GM21367 (cell line): ENCODE results near the gene ATF6B.
"Not testable (repeated sequence)": the region's sequence is repeated elsewhere in the genome, so short reads cannot be mapped to it uniquely, and the experiment has no call there.

Experiments
- ATAC-seq: cut with Tn5 transposase; IDR thresholded peaks from one replicate; pipeline ENCODE4 v1.9.1; 2021; ENCODE audit not compliant: unreplicated experiment

ATF6B gene

DNA sequence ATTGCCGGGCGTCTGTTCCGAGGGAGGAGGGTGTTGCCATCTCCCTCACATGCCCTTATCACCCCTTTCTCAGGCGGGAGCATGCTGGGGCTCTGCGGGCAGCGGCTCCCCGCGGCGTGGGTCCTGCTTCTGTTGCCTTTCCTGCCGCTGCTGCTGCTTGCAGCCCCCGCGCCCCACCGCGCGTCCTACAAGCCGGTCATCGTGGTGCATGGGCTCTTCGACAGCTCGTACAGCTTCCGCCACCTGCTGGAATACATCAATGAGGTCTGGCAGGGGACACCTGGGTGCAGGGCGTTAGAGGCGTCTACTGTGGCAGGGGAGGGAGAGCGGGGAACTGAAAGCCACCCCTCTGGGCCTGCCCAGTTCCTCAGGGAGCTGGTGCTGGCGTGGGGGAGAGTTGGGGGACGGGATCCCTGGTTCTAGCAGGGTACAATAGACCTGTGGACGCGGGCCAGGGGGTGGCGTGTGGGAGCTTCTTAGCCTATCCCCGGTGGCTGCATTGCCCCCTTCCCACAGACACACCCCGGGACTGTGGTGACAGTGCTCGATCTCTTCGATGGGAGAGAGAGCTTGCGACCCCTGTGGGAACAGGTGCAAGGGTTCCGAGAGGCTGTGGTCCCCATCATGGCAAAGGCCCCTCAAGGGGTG lies 26.6 kb upstream of the ATF6B start:
- no peak for ATAC-seq

DNA sequence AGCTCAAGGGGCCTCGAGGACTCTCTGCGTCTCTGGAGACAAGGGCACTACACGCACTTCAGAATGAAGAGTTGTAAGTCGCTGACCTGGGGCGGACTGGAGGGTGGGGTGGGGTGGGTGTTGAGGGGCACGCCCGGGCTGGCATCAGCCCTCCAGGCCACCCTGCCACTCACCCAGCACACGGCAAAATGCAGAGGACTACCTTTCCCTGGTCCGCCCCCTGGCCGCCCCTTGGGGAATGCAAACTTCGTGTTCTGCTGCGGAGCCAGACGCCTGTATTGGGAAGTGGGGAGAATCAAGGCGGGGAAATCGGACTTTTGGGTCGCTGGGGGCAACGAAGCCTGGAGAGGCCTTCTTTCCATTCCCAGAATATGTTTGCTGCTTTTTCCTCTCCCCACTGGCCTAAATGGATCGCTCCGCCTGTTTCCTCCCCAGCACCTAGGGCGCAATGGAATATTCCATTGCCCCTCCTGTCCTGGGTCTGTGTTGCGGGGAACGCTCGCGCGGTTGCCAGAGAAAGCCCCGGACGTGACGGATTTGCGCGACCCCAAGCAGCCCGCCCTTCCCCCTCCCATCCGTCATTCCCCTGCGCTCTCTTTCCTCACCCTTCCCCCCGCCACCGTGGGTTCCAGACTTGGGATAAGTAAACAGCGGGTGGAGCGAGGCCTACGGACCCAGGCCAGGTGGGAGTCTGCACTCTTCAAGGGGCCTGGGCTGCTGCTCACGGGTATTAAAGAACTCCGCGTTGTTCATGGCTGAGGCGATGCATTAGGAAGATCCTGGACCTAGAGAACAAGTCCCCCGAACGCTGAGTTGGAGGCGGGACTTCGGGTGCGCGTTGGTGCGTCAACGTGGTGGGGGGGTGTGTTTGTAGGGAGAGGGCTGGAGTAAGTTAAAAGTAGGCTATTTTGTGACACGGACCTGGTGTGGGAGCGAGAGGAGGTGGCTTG lies 25.8 kb upstream of the ATF6B start, which contains the start of gene PPT2:
Gene PPT2 (plus strand): TSS at position 578 of the 950 bp plus-strand sequence. CDS start 454 bp downstream, outside the sequence.
- ATAC-seq, result no peak

GRCh38 chr6:32152769-32153563 lies 24.9 kb upstream of the ATF6B start:
- no peak for ATAC-seq

DNA sequence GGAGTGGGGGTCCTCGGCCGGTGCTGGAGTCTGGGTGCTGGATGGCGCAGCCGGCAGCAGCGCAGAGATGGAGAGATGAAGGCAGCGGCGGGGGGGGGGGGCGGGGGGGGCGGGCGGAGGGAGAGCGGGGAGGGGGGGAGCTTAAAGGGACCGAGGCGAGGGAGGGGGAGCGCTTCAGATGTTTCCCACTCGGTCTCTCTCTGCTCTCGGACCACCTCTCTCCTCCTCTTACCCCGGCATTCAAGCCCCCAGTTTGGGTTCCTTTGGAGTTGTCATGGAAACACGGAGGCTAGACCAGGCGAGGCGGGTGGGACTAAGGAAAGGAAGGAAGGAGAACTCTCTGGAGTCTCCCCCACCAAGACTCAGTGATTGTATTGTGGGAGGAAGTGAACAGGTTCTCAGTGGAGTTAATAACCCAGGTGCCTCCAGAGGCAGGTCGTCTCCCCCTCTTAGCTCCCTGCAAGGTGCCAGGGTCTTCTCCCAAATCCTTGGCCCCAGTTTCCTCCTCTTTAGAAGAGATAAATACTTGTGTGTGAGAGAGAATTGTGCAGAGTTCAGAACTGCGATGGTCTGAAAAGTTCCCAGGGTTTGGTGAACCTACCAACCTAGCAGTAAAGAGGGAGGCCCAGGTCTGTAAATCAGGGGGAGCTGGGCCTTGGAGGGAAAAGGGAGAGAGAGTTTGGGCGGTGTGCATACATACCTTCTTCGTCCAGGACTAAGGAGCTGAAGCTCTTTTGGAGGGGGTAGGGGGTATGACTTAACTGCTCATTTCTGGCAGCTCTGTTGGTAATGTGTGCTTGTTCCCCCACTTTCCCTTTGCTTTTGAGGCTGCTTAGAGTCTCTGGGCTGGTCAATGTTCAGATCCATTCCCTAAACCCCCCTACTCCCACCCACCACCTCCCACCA lies 24.1 kb upstream of the ATF6B start, which contains the start of gene PRRT1:
Gene PRRT1 (minus strand): TSS at position 77 of the 906 bp plus-strand sequence. CDS start 112 bp downstream, outside the sequence.
- ATAC-seq, result no peak

- no peak for ATAC-seq
These were observed 23.3 kb upstream of the ATF6B start for GRCh38 chr6:32151181-32151862.

DNA sequence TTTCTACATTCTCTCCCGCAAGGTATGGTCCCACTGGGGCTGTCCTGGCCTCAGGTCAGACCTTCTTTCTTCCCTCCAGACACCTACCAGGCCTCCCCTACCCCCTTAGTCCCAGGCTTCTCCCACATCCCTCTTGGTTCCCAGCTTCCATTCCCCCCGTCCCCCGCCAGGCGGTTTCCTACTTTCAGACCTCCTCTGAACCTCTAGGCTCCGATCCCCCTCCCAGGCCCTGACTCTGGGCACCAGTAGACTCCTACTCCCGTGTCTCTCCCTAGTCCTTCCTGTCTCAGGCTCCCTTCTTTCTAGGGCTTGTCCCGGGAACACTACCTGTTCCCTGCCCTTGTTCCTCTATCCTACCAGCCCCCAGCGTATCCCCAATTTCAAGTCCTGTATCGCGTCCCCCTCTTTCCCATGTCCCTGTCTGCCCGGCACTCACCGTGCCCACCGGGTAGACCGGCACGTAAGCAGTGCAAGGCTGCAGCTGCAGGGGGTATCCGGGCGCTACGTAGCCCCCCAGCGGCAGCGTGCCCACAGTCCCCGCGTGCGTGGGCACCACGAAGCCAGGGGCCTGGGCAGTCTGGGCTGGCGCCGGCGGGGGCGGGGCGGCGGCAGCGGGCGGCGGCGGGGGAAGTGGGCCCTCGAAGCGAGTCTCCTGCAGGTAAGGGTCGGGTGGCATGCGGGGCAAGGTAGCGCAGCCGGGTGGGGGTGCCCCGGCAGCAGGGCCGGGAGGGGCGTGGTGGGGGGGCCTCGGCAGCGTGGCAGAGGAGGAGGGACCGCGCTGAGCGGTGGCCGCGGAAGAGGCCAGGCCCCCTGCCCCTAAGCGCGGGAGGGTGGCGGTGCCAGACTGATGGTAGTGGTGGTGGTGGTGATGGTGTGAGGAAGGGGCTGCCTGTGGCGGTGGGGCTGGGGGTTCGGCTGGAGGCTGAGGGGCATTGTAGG lies 22.2 kb upstream of the ATF6B start:
- ATAC-seq, result no peak

- ATAC-seq, result no peak
These were observed 21.2 kb upstream of the ATF6B start for GRCh38 chr6:32149092-32149755.

DNA sequence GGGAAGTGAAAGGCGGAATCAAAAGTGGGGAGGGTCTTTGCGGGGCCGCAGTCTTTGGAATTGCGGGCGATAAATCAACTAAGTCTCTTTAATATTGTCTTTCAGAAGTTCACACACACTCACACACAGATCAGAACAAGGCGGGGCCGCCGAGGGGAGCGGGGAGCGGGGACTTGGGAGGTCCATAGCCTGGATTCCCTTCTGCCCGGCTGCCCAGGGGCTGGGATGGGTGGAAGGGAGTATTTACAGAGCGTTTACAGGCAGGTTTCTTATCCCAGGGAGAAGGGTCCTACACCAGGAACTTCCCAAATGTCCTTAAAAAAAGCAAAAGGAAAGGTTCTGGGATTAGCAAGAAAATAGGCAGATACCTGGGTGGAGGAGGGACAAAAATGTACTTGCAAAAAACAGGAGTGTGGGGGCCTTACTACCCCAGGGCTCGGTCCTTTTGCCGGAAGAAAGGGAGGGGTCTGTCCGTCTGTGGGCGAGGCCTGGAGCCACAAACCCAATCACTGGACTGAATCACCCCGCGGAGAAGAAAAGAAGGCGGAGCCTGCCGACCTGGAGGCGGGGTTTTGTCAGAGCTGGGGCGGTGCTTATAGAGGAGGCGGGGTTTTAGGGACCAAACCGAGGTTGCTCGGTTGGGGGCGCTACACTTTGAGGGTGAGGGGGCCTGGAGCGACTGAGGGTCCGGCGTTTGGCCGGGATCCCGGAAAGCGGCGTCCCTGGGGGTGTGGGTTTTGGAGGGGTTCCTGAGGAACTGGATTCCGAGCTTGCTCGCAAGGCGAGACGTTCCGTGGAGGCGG lies 20.4 kb upstream of the ATF6B start:
- ATAC-seq, result no peak

GRCh38 chr6:32147401-32148132 lies 19.5 kb upstream of the ATF6B start:
- ATAC-seq, result no peak

DNA sequence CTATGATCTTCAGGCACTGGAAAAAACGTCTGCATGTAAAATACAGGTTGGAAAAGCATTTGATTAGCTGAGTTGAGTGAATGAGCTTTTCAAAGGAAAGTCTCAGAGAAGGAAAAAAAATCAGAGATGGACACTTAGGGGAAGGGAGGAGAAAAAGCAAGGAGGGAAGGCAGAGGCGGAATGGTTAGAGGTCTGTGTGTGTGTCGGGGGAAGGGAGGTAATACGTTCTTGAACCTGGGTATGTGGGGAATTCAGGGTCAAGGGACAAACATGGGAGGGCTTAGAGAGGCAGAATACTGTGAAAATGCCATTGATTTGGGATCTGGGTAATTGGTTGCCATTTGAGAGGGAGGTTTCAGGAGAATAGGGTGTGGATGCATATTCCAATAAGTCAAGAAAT lies 18.6 kb upstream of the ATF6B start:
- no peak for ATAC-seq

DNA sequence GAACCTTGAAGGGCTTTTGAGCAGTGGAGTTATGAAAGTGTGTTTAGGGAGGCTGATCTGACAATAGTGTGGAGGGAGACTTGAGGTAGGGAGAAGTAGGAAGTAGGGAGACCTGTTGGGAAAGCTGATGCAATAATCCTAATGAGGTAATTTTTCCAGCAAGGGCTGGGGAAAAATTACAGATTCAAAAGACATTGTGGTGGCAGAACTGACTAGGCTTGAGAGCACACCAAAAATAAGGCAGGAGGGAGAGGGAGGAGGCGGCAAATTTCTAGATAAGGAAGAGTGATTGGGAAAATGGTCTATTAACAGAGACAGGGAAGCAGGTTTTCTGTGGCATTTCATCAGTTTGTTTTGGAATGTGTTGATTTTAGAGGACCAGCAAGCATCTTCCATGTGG lies 18.2 kb upstream of the ATF6B start:
- no peak for ATAC-seq

- not testable (repeated sequence) for ATAC-seq
These were observed 16.2 kb upstream of the ATF6B start for GRCh38 chr6:32144238-32144637.

GRCh38 chr6:32140420-32141046 lies 12.5 kb upstream of the ATF6B start:
- no peak for ATAC-seq

DNA sequence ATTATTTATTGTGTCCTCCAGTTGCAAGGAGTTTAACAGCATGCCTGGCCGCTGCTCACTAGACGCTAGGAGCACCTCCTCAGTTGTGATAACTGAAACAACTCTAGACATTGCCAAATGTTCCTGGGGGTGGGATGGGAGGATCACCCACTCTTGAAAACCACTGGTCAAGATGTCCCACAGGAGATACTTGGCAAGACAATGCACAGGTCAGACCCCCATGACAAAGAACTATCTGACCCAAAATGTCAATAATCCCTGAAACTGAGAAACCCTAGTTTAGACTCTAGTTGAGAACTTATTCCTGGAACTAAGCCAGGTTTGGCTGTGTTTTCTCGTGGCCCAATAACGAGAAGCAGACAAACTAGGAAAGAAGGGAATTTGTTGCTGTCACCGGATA lies 11.5 kb upstream of the ATF6B start:
- ATAC-seq, result no peak

DNA sequence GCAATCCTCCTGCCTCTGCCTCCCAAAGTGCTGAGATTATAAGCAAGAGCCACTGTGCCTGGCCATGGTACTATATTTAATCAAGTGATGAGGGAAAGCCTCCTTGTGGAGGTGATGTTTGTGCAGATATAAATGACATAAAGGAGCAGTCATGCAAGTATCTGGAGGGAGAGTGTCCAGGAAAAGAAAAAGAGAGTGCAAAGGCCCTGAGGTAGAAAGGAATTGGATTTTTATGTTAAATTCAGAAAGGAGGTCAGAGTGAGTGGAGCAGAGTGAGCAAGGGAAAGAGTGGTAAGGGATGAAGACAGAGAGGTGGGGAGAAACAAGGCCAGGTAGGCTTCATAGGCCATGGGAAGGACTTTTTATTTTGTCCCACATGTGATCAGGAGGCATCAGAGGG lies 9.4 kb upstream of the ATF6B start:
- no peak for ATAC-seq

GRCh38 chr6:32133786-32134185 lies 5.7 kb upstream of the ATF6B start:
- no peak for ATAC-seq
